Endothelial cell of umbilical vein (primary cell): ENCODE results near the gene RGS19. TPM values are rescaled to one million over a fixed set of nuclear protein-coding genes. Genes with fewer than 3 reads are reported as not detected.
A peak's percentile ranks its signal among the peaks of the same experiment; 100 is the strongest.

Experiments
- BruUV-seq: library from RNA; stranded (reverse); fragments of 400-500 nt; replicated peaks from 2 replicates; lab custom pipeline; 2021; lab: Mats Ljungman, UMichigan
- CTCF ChIA-PET: fragments of 300-600, 350-600 bp; sonication (Branson Sonifier 250); formaldehyde crosslinking; loops from one replicate; lab custom pipeline; 2021; ENCODE audit warnings: antibody characterized with exemption, inconsistent platforms; lab: Charles Lee
- POLR2A ChIA-PET: fragments of 300-600, 350-600 bp; sonication (Branson Sonifier 250); formaldehyde crosslinking; loops from one replicate; lab custom pipeline; 2021; ENCODE audit warnings: antibody characterized with exemption, inconsistent platforms; lab: Charles Lee
- DNase-seq: peaks from one replicate; pipeline ENCODE4 v3.0.0-alpha.2; 2011; ENCODE audit warnings: low read depth, low spot score
- FAIRE-seq: peaks from 2 replicates; lab custom pipeline; 2011; peaks lifted over from hg19 to GRCh38; lab: Jason Lieb, UNC
- H2AFZ ChIP-seq: 2 replicates; pipeline ENCODE4 v1.6.0; 2012; ENCODE audit warnings: low read depth, low read length, control low read depth, inconsistent platforms
- H3K27ac ChIP-seq: 2 replicates; pipeline ENCODE4 v1.5.1; 2011; ENCODE audit warnings: low read depth, mild to moderate bottlenecking, control low read depth, low read length, moderate library complexity; ENCODE audit not compliant: insufficient read depth
- H3K27me3 ChIP-seq, 2 experiments: 2 replicates each; pipeline versions ENCODE4 v1.6.0 to v1.6.1; 2011; ENCODE audit warnings: low read length in 2 of 2, mixed read lengths in 1 of 2; ENCODE audit not compliant: control insufficient read depth in 2 of 2, insufficient read depth in 2 of 2
- H3K36me3 ChIP-seq, 2 experiments: 2 replicates in 1 of 2; 3 replicates in 1 of 2; pipeline ENCODE4 v1.5.1; 2011; ENCODE audit warnings: low read length in 2 of 2, mild to moderate bottlenecking in 1 of 2, moderate library complexity in 1 of 2; ENCODE audit not compliant: control insufficient read depth in 2 of 2, insufficient read depth in 2 of 2; ENCODE audit errors: extremely low read depth in 1 of 2
- H3K4me1 ChIP-seq: 3 replicates; pipeline ENCODE4 v1.5.1; 2011; ENCODE audit warnings: mild to moderate bottlenecking, low read length; ENCODE audit not compliant: control insufficient read depth, insufficient read depth; ENCODE audit errors: extremely low read depth
- H3K4me2 ChIP-seq: 2 replicates; pipeline ENCODE4 v1.6.1; 2011; ENCODE audit warnings: low read length, control low read depth, mixed read lengths; ENCODE audit not compliant: insufficient read depth
- H3K4me3 ChIP-seq, 3 experiments: fragments of 200-600 bp in 1 of 3; sonication (generic), shearing (Covaris generic) in 1 of 3; replicated peaks in 1 of 3; 2 replicates each; pipeline ENCODE4 v1.5.1; 2011 to 2016; ENCODE audit warnings: control low read depth in 3 of 3, low read length in 3 of 3, mild to moderate bottlenecking in 2 of 3, inconsistent platforms in 1 of 3, low read depth in 1 of 3, moderate library complexity in 1 of 3; ENCODE audit not compliant: insufficient read depth in 1 of 3
- H3K79me2 ChIP-seq: 2 replicates; pipeline ENCODE4 v1.6.0; 2012; ENCODE audit warnings: low read length, inconsistent platforms; ENCODE audit not compliant: control insufficient read depth, insufficient read depth
- H3K9ac ChIP-seq: replicated peaks from 2 replicates; pipeline ENCODE3; 2011; ENCODE audit warnings: low read length, control low read depth; ENCODE audit not compliant: insufficient read depth; ENCODE audit errors: extremely low read depth
- H3K9me1 ChIP-seq: replicated peaks from 3 replicates; pipeline ENCODE4 v1.6.0; 2011; ENCODE audit warnings: mild to moderate bottlenecking, low read length; ENCODE audit not compliant: control insufficient read depth, insufficient read depth; ENCODE audit errors: extremely low read depth
- H3K9me3 ChIP-seq: replicated peaks from 2 replicates; pipeline ENCODE4 v1.5.1; 2012; ENCODE audit warnings: low read length, inconsistent platforms; ENCODE audit not compliant: control insufficient read depth, insufficient read depth
- H4K20me1 ChIP-seq: replicated peaks from 2 replicates; pipeline ENCODE3; 2011; ENCODE audit warnings: mild to moderate bottlenecking, low read length; ENCODE audit not compliant: control insufficient read depth, insufficient read depth; ENCODE audit errors: extremely low read depth
- CTCF ChIP-seq, 2 donors: IDR thresholded peaks; 1 replicate in 1 of 2; 2 replicates in 1 of 2; pipeline ENCODE4 v1.5.1; 2011; ENCODE audit warnings: low read length in 2 of 2, mild to moderate bottlenecking in 2 of 2, moderate library complexity in 2 of 2, control low read depth in 1 of 2, inconsistent platforms in 1 of 2, low read depth in 1 of 2; ENCODE audit not compliant: insufficient read depth in 1 of 2; ENCODE audit errors: extremely low read depth in 1 of 2
- EZH2 ChIP-seq: IDR thresholded peaks from 2 replicates; pipeline ENCODE4 v1.6.1; 2012; ENCODE audit warnings: borderline replicate concordance, low read depth, mild to moderate bottlenecking, moderate library complexity, low read length, inconsistent platforms; ENCODE audit not compliant: severe bottlenecking
- FOS ChIP-seq: IDR thresholded peaks from 2 replicates; pipeline ENCODE4 v1.6.1; 2011; ENCODE audit warnings: mild to moderate bottlenecking, low read length, moderate library complexity, borderline replicate concordance; ENCODE audit not compliant: insufficient read depth
- POLR2A ChIP-seq: IDR thresholded peaks from 2 replicates; pipeline ENCODE4 v1.6.1; 2012; ENCODE audit warnings: low read depth, mild to moderate bottlenecking, control low read depth, low read length
- POLR2AphosphoS5 ChIP-seq: IDR thresholded peaks from 2 replicates; pipeline ENCODE4 v1.6.1; 2012; ENCODE audit warnings: low read depth, mild to moderate bottlenecking, control low read depth, low read length, moderate library complexity; ENCODE audit not compliant: insufficient read depth
- dilution Hi-C: fragments of 300-500 bp; cut with MboI; formaldehyde crosslinking; loops from one replicate; pipeline ENCODE4 v1.15.0; 2019; ENCODE audit warnings: low sequenced_read_pairs; ENCODE audit not compliant: extremely low pct_ligation_motif_present
- intact Hi-C: fragments of 100-400 bp; cut with micrococcal nuclease; formaldehyde crosslinking; loops from one replicate; pipeline ENCODE4 v1.10.0; 2022
- polyA plus RNA-seq, 4 experiments: library from polyadenylated mRNA; depleted of rRNA in 3 of 4; stranded (reverse) in 3 of 4; unstranded in 1 of 4; fragments of >200 nt; gene quantifications; 2 replicates each; pipeline versions ENCODE4 v1.2.1 to v1.2.3, GENCODE V29; 2011 to 2012; ENCODE audit warnings: missing spikeins in 1 of 4
- total RNA-seq: library from RNA; stranded (reverse); gene quantifications from 2 replicates; pipeline ENCODE4 v1.2.3, GENCODE V29; 2021

RGS19 gene
- total and polyA plus RNA-seq, 2 donors (not counting 3 experiments of a cell fraction or from before 2014, with no cell fraction given), result 27.8 to 33.7 TPM

DNA sequence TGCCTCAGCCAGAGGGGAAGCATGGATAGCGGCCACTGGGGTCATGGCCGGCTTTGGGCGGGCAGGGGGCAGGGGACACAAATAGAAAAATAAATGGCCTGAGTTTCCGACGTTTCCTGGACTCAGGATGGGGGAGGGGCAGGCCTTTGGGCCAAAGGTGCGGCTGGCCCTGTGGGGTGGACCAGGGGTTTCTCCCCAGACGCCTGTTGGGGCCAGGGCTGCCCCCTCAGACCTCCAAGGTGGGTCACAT, 22.8 kb downstream of the RGS19 start:
- H3K9me1 ChIP-seq, result no peaks in the 10 kb centered on the region
- H3K4me3 ChIP-seq, result no peak overlapping the region
- CTCF ChIA-PET, result interaction anchor here (1.4 to 15.2 kb wide), 4 partner anchors 12 to 83 kb away, joined by 3 to 412 read pairs (median 20); partner anchors contain the start of genes C20orf204, PRPF6 and SAMD10
- H3K4me2 ChIP-seq, result no peak overlapping the region
- H4K20me1 ChIP-seq, result no peaks in the 10 kb centered on the region
- H3K27me3 ChIP-seq, result no peaks in the 10 kb centered on the region
- H3K27ac ChIP-seq, result peak overlapping the region; percentile 40
- no peaks in the 10 kb centered on the region for H3K79me2 ChIP-seq
- no TSS peak for BruUV-seq
- no peak overlapping the region for H3K9ac ChIP-seq
- POLR2A ChIA-PET, result interaction anchor here (0.7 kb wide), 1 partner anchor 18 kb away, joined by 6 read pairs; no protein-coding TSS in a partner anchor
- dilution Hi-C loops (no loop called here), intact Hi-C loops (loop anchor here (2.0 to 10.0 kb wide), 3 partner anchors 100 to 518 kb away; partner anchors contain the start of genes DNAJC5 and UCKL1)
- no peak for FAIRE-seq
- peaks cover 60% of the 10 kb centered on the region for H3K4me1 ChIP-seq
- H3K9me3 ChIP-seq, result no peaks in the 10 kb centered on the region
- H2AFZ ChIP-seq, result no peak overlapping the region
- TF ChIP-seq EZH2 (no peak), POLR2AphosphoS5 (no peak), FOS (no peak), CTCF (IDR thresholded peaks at IDR 0.05; ENCODE audit: extremely low read depth in 1 of 2, insufficient read depth in 1 of 2, low read depth in 1 of 2, low read length in 2 of 2) (no peak), POLR2A (no peak)
- H3K36me3 ChIP-seq, result no peaks in the 10 kb centered on the region
- DNase-seq, result peak; percentile 32
